ENCODE data around the gene TMEM238L. TPM values are rescaled to one million over a fixed set of nuclear protein-coding genes. Genes with fewer than 3 reads are reported as not detected.
A peak's percentile ranks its signal among the peaks of the same experiment; 100 is the strongest.
"Not testable (repeated sequence)": the region's sequence is repeated elsewhere in the genome, so short reads cannot be mapped to it uniquely, and the experiment has no call there.

Gene TMEM238L
- not detected in 2 replicates for total RNA-seq (2021)
- long read RNA-seq: 0 reads

- no peaks in the 10 kb centered on the region for H3K9me3 ChIP-seq (ENCODE audit: control insufficient read depth, low read depth, low read length)
- no peak within 1 kb of the TSS for H2AK5ac ChIP-seq (ENCODE audit: insufficient read length, low read length)
- no peak within 1 kb of the TSS for H3K56ac ChIP-seq (ENCODE audit: insufficient read length, low read depth, low read length)
- no peak within 1 kb of the TSS for H2BK12ac ChIP-seq (ENCODE audit: insufficient read length, low read depth, low read length)
- Mint-ChIP-seq H3K27ac (peak within 1 kb of the TSS in 1 of 3 experiments; percentile 74; a peak in 1 of 7 replicates), H3K27me3 (ENCODE audit: low read depth) (peaks cover 1% of the 10 kb centered on the region; the same call in 1 of the 2 replicates), H3K36me3 (ENCODE audit: insufficient read depth in 1 of 3, low read depth in 3 of 3) (no peaks in the 10 kb centered on the region), H3K4me1 (peaks cover 18 to 23% of the 10 kb centered on the region in 2 experiments), H3K4me3 (no peak within 1 kb of the TSS), H3K9me3 (no peaks in the 10 kb centered on the region)
- H3K27me3 ChIP-seq (ENCODE audit: insufficient read depth, low read length): no peaks in the 10 kb centered on the region
- WGBS (ENCODE audit: extremely low coverage, insufficient read length, low lambda C conversion rate): no CpG with 5 or more reads among the region's 16 CpGs
- no peaks in the 10 kb centered on the region for H3K79me2 ChIP-seq (ENCODE audit: insufficient read depth, low read length)
- no peak within 1 kb of the TSS for H4K8ac ChIP-seq (replicated peaks; ENCODE audit: insufficient read length, low read depth, low read length)
- no peaks in the 10 kb centered on the region for H3K23me2 ChIP-seq (ENCODE audit: insufficient read length, low read depth, low read length, poor library complexity, severe bottlenecking)
- no peak within 1 kb of the TSS for H4K91ac ChIP-seq (ENCODE audit: insufficient read length, low read depth, low read length)
- H2BK15ac ChIP-seq (ENCODE audit: low read depth, low read length): no peak within 1 kb of the TSS
- H3K23ac ChIP-seq (ENCODE audit: insufficient read length, low read depth, low read length): no peak within 1 kb of the TSS
- no peak within 1 kb of the TSS for H4K5ac ChIP-seq (ENCODE audit: insufficient read length, low read depth, low read length)
- H3K18ac ChIP-seq (ENCODE audit: insufficient read length, low read depth, low read length): no peak within 1 kb of the TSS
- no peak within 1 kb of the TSS for H2AFZ ChIP-seq (ENCODE audit: low read length)
- no peaks in the 10 kb centered on the region for H4K20me1 ChIP-seq (ENCODE audit: control insufficient read depth, insufficient read depth, insufficient read length)
- TF ChIP-seq CTCF (conservative IDR thresholded peaks at IDR 0.05): no peak
- no peak within 1 kb of the TSS for H2BK20ac ChIP-seq (ENCODE audit: low read depth, low read length, poor library complexity, severe bottlenecking)
- DNase-seq: no peak
- no peak within 1 kb of the TSS for H3K9ac ChIP-seq (ENCODE audit: extremely low read depth, insufficient read length, low read length)
- no peak within 1 kb of the TSS for H3K27ac ChIP-seq (ENCODE audit: insufficient read length, low read depth, low read length)
- no peak within 1 kb of the TSS for H3T11ph ChIP-seq (ENCODE audit: low read length)
- H3K4me2 ChIP-seq (ENCODE audit: insufficient read depth, insufficient read length, low read length): no peak within 1 kb of the TSS
- no peak within 1 kb of the TSS for H3K4ac ChIP-seq (ENCODE audit: low read depth, low read length)
- no peaks in the 10 kb centered on the region for H3K79me1 ChIP-seq (ENCODE audit: insufficient read depth, low read depth, low read length, poor library complexity, severe bottlenecking)
- H2BK120ac ChIP-seq (ENCODE audit: low read depth, low read length, poor library complexity, severe bottlenecking): no peak within 1 kb of the TSS
- H3K14ac ChIP-seq (ENCODE audit: insufficient read depth, low read length): no peak within 1 kb of the TSS
- H2BK5ac ChIP-seq (ENCODE audit: insufficient read length, low read length): no peak within 1 kb of the TSS
- no peaks in the 10 kb centered on the region; the same call in 1 of the 2 replicates for H3K4me1 ChIP-seq (ENCODE audit: insufficient read depth, low read length)
Measured at GRCh38 chr17:10803830-10804475, at the start of gene TMEM238L. Gene TMEM238L, minus strand, starts transcription at chr17:10804099. Its CDS starts 136 bp downstream, at chr17:10803963.

GRCh38 chr17:10846636-10847035, 42.7 kb upstream of the TMEM238L start:
- H2BK120ac ChIP-seq (ENCODE audit: low read depth, low read length, poor library complexity, severe bottlenecking); H3K79me2 ChIP-seq (ENCODE audit: insufficient read depth, low read length); H2BK12ac ChIP-seq (ENCODE audit: insufficient read length, low read depth, low read length); H3K27me3 ChIP-seq (ENCODE audit: insufficient read depth, low read length); H2AK5ac ChIP-seq (ENCODE audit: insufficient read length, low read length); H4K20me1 ChIP-seq (ENCODE audit: control insufficient read depth, insufficient read depth, insufficient read length); H4K5ac ChIP-seq (ENCODE audit: insufficient read length, low read depth, low read length); H3K23me2 ChIP-seq (ENCODE audit: insufficient read length, low read depth, low read length, poor library complexity, severe bottlenecking); H4K8ac ChIP-seq (replicated peaks; ENCODE audit: insufficient read length, low read depth, low read length); H3K14ac ChIP-seq (ENCODE audit: insufficient read depth, low read length); H3K4ac ChIP-seq (ENCODE audit: low read depth, low read length); H3K4me2 ChIP-seq (ENCODE audit: insufficient read depth, insufficient read length, low read length); H2AFZ ChIP-seq (ENCODE audit: low read length); H3K4me1 ChIP-seq (ENCODE audit: insufficient read depth, low read length); H3K27ac ChIP-seq (ENCODE audit: insufficient read length, low read depth, low read length); DNase-seq; H3K79me1 ChIP-seq (ENCODE audit: insufficient read depth, low read depth, low read length, poor library complexity, severe bottlenecking); H2BK20ac ChIP-seq (ENCODE audit: low read depth, low read length, poor library complexity, severe bottlenecking); H3T11ph ChIP-seq (ENCODE audit: low read length); H3K9me3 ChIP-seq (ENCODE audit: control insufficient read depth, low read depth, low read length); H3K36me3 Mint-ChIP-seq (ENCODE audit: insufficient read depth in 1 of 3, low read depth in 3 of 3); H3K56ac ChIP-seq (ENCODE audit: insufficient read length, low read depth, low read length); H3K4me3 Mint-ChIP-seq; H2BK5ac ChIP-seq (ENCODE audit: insufficient read length, low read length); H3K18ac ChIP-seq (ENCODE audit: insufficient read length, low read depth, low read length); H3K9ac ChIP-seq (ENCODE audit: extremely low read depth, insufficient read length, low read length); H3K27ac Mint-ChIP-seq; H3K23ac ChIP-seq (ENCODE audit: insufficient read length, low read depth, low read length); H2BK15ac ChIP-seq (ENCODE audit: low read depth, low read length); H4K91ac ChIP-seq (ENCODE audit: insufficient read length, low read depth, low read length): not testable (repeated sequence)
- H3K9me3 Mint-ChIP-seq: peaks cover 13 to 19% of the 10 kb centered on the region in 2 experiments
- peaks cover 23% of the 10 kb centered on the region in 2 experiments for H3K4me1 Mint-ChIP-seq
- WGBS (ENCODE audit: extremely low coverage, insufficient read length, low lambda C conversion rate): no CpG with 5 or more reads among the region's 6 CpGs
- H3K27me3 Mint-ChIP-seq (ENCODE audit: low read depth): peaks cover 17% of the 10 kb centered on the region

Data from H9 (cell line).